Measurements from ENCODE around the gene CLEC7A.

The CLEC7A gene

GRCh38 chr12:10159280-10159679 is 29.3 kb upstream of the CLEC7A start:
- Histone ChIP-seq H4K8ac (ENCODE audit: low read length) (no peak overlapping the region), H3K36me3 (ENCODE audit: control insufficient read depth in 1 of 2, insufficient read depth in 2 of 2, low read depth in 1 of 2, low read length in 2 of 2) (no peaks in the 10 kb centered on the region), H2BK15ac (ENCODE audit: low read depth, poor library complexity, severe bottlenecking) (no peak overlapping the region), H3K4ac (ENCODE audit: low read depth in 1 of 2, low read length in 2 of 2) (no peak overlapping the region), H2BK12ac (ENCODE audit: low read length in 2 of 2) (no peak overlapping the region), H2BK5ac (ENCODE audit: low read depth, low read length, poor library complexity, severe bottlenecking) (no peak overlapping the region), H3K9ac (ENCODE audit: low read length) (no peak overlapping the region), H2AK5ac (ENCODE audit: low read length, severe bottlenecking) (no peak overlapping the region), H3K14ac (ENCODE audit: low read length in 2 of 2) (no peak overlapping the region), H3K23ac (ENCODE audit: low read length in 2 of 2) (no peak overlapping the region), H3K79me1 (replicated peaks; ENCODE audit: low read length, poor library complexity, severe bottlenecking) (no peaks in the 10 kb centered on the region), H2BK120ac (ENCODE audit: low read depth, low read length) (no peak overlapping the region), H4K91ac (ENCODE audit: low read length) (no peak overlapping the region), H3K4me1 (ENCODE audit: control insufficient read depth, insufficient read depth, low read depth, low read length) (no peaks in the 10 kb centered on the region), H2AFZ (ENCODE audit: low read depth, low read length) (no peak overlapping the region), H3K4me3 (ENCODE audit: insufficient read depth in 1 of 2, low read depth in 1 of 2, low read length in 2 of 2) (no peak overlapping the region), H3K18ac (ENCODE audit: low read depth in 1 of 2, low read length in 2 of 2) (no peak overlapping the region), H3K9me3 (ENCODE audit: control insufficient read depth, low read length) (no peaks in the 10 kb centered on the region), H3K27me3 (ENCODE audit: control insufficient read depth in 1 of 2, insufficient read depth in 1 of 2, low read length in 2 of 2) (peaks cover 0 to 4% of the 10 kb centered on the region in 2 experiments), H3K27ac (ENCODE audit: low read length, poor library complexity, severe bottlenecking) (no peak overlapping the region), H3K4me2 (ENCODE audit: low read length, poor library complexity, severe bottlenecking) (no peak overlapping the region)
- WGBS: 81% methylated on average over 3 of the region's 3 CpGs
- DNase-seq: no peak

GRCh38 chr12:10158406-10158805 is 28.4 kb upstream of the CLEC7A start:
- H4K91ac ChIP-seq (ENCODE audit: low read length): no peak overlapping the region
- no peak overlapping the region for H3K4ac ChIP-seq (ENCODE audit: low read depth in 1 of 2, low read length in 2 of 2)
- no CpG with 5 or more reads among the region's 2 CpGs for WGBS

GRCh38 chr12:10155966-10156365 is 26.0 kb upstream of the CLEC7A start:
- no peak overlapping the region for H2AK5ac ChIP-seq (ENCODE audit: low read length, severe bottlenecking)
- no peak overlapping the region for H3K9ac ChIP-seq (ENCODE audit: low read length)
- H2AFZ ChIP-seq (ENCODE audit: low read depth, low read length): no peak overlapping the region
- no peaks in the 10 kb centered on the region for H3K9me3 ChIP-seq (ENCODE audit: control insufficient read depth, low read length)
- H2BK120ac ChIP-seq (ENCODE audit: low read depth, low read length): no peak overlapping the region
- H3K14ac ChIP-seq (ENCODE audit: low read length in 2 of 2): no peak overlapping the region
- no peak overlapping the region for H3K18ac ChIP-seq (ENCODE audit: low read depth in 1 of 2, low read length in 2 of 2)
- H3K4me3 ChIP-seq (ENCODE audit: insufficient read depth in 1 of 2, low read depth in 1 of 2, low read length in 2 of 2): no peak overlapping the region
- no peak overlapping the region for H4K91ac ChIP-seq (ENCODE audit: low read length)
- peaks cover 0 to 4% of the 10 kb centered on the region in 2 experiments for H3K27me3 ChIP-seq (ENCODE audit: control insufficient read depth in 1 of 2, insufficient read depth in 1 of 2, low read length in 2 of 2)
- no peak for DNase-seq
- H3K27ac ChIP-seq (ENCODE audit: low read length, poor library complexity, severe bottlenecking): no peak overlapping the region
- 92% methylated on average over 1 of the region's 3 CpGs for WGBS
- peaks cover 6% of the 10 kb centered on the region for H3K4me1 ChIP-seq (ENCODE audit: control insufficient read depth, insufficient read depth, low read depth, low read length)
- no peaks in the 10 kb centered on the region for H3K79me1 ChIP-seq (replicated peaks; ENCODE audit: low read length, poor library complexity, severe bottlenecking)
- H3K4me2 ChIP-seq (ENCODE audit: low read length, poor library complexity, severe bottlenecking): no peak overlapping the region
- H2BK15ac ChIP-seq (ENCODE audit: low read depth, poor library complexity, severe bottlenecking): no peak overlapping the region
- H4K8ac ChIP-seq (ENCODE audit: low read length): no peak overlapping the region
- H3K36me3 ChIP-seq (ENCODE audit: control insufficient read depth in 1 of 2, insufficient read depth in 2 of 2, low read depth in 1 of 2, low read length in 2 of 2): no peaks in the 10 kb centered on the region
- H2BK5ac ChIP-seq (ENCODE audit: low read depth, low read length, poor library complexity, severe bottlenecking): no peak overlapping the region
- no peak overlapping the region for H3K4ac ChIP-seq (ENCODE audit: low read depth in 1 of 2, low read length in 2 of 2)
- no peak overlapping the region for H3K23ac ChIP-seq (ENCODE audit: low read length in 2 of 2)
- H2BK12ac ChIP-seq (ENCODE audit: low read length in 2 of 2): no peak overlapping the region

More at GRCh38 chr12:10158406-10158805, 28.4 kb upstream of the CLEC7A start:
- Histone ChIP-seq H2BK15ac (ENCODE audit: low read depth, poor library complexity, severe bottlenecking) (no peak overlapping the region), H4K8ac (ENCODE audit: low read length) (no peak overlapping the region), H3K4me1 (ENCODE audit: control insufficient read depth, insufficient read depth, low read depth, low read length) (peaks cover 6% of the 10 kb centered on the region), H3K23ac (ENCODE audit: low read length in 2 of 2) (no peak overlapping the region), H3K9ac (ENCODE audit: low read length) (no peak overlapping the region), H3K27me3 (ENCODE audit: control insufficient read depth in 1 of 2, insufficient read depth in 1 of 2, low read length in 2 of 2) (peaks cover 0 to 4% of the 10 kb centered on the region in 2 experiments), H2BK12ac (ENCODE audit: low read length in 2 of 2) (no peak overlapping the region), H3K14ac (ENCODE audit: low read length in 2 of 2) (no peak overlapping the region), H3K4me2 (ENCODE audit: low read length, poor library complexity, severe bottlenecking) (no peak overlapping the region), H2AFZ (ENCODE audit: low read depth, low read length) (no peak overlapping the region), H3K79me1 (replicated peaks; ENCODE audit: low read length, poor library complexity, severe bottlenecking) (no peaks in the 10 kb centered on the region), H2BK120ac (ENCODE audit: low read depth, low read length) (no peak overlapping the region), H2AK5ac (ENCODE audit: low read length, severe bottlenecking) (no peak overlapping the region), H2BK5ac (ENCODE audit: low read depth, low read length, poor library complexity, severe bottlenecking) (no peak overlapping the region), H3K36me3 (ENCODE audit: control insufficient read depth in 1 of 2, insufficient read depth in 2 of 2, low read depth in 1 of 2, low read length in 2 of 2) (no peaks in the 10 kb centered on the region), H3K27ac (ENCODE audit: low read length, poor library complexity, severe bottlenecking) (no peak overlapping the region), H3K9me3 (ENCODE audit: control insufficient read depth, low read length) (no peaks in the 10 kb centered on the region), H3K4me3 (ENCODE audit: insufficient read depth in 1 of 2, low read depth in 1 of 2, low read length in 2 of 2) (no peak overlapping the region), H3K18ac (ENCODE audit: low read depth in 1 of 2, low read length in 2 of 2) (no peak overlapping the region)
- no peak for DNase-seq

GRCh38 chr12:10154145-10154496 is 24.1 kb upstream of the CLEC7A start:
- Histone ChIP-seq H3K14ac (ENCODE audit: low read length in 2 of 2) (no peak overlapping the region), H2BK120ac (ENCODE audit: low read depth, low read length) (no peak overlapping the region), H3K4ac (ENCODE audit: low read depth in 1 of 2, low read length in 2 of 2) (peak overlapping the region; percentile 79 to 86), H3K9ac (ENCODE audit: low read length) (peak overlapping the region; percentile 91), H3K23ac (ENCODE audit: low read length in 2 of 2) (peak overlapping the region in 1 of 2 experiments; percentile 73), H2BK15ac (ENCODE audit: low read depth, poor library complexity, severe bottlenecking) (no peak overlapping the region), H3K79me1 (replicated peaks; ENCODE audit: low read length, poor library complexity, severe bottlenecking) (no peaks in the 10 kb centered on the region), H4K91ac (ENCODE audit: low read length) (peak overlapping the region; percentile 44), H3K27ac (ENCODE audit: low read length, poor library complexity, severe bottlenecking) (no peak overlapping the region), H3K4me2 (ENCODE audit: low read length, poor library complexity, severe bottlenecking) (peak overlapping the region; percentile 85), H4K8ac (ENCODE audit: low read length) (peak overlapping the region; percentile 90), H3K4me1 (ENCODE audit: control insufficient read depth, insufficient read depth, low read depth, low read length) (peaks cover 6% of the 10 kb centered on the region), H3K4me3 (ENCODE audit: insufficient read depth in 1 of 2, low read depth in 1 of 2, low read length in 2 of 2) (peak overlapping the region; percentile 61 to 76), H3K27me3 (ENCODE audit: control insufficient read depth in 1 of 2, insufficient read depth in 1 of 2, low read length in 2 of 2) (no peaks in the 10 kb centered on the region), H2BK5ac (ENCODE audit: low read depth, low read length, poor library complexity, severe bottlenecking) (no peak overlapping the region), H3K18ac (ENCODE audit: low read depth in 1 of 2, low read length in 2 of 2) (peak overlapping the region; percentile 63 to 92), H3K9me3 (ENCODE audit: control insufficient read depth, low read length) (no peaks in the 10 kb centered on the region), H3K36me3 (ENCODE audit: control insufficient read depth in 1 of 2, insufficient read depth in 2 of 2, low read depth in 1 of 2, low read length in 2 of 2) (no peaks in the 10 kb centered on the region), H2BK12ac (ENCODE audit: low read length in 2 of 2) (peak overlapping the region in 1 of 2 experiments; percentile 93), H2AK5ac (ENCODE audit: low read length, severe bottlenecking) (no peak overlapping the region), H2AFZ (ENCODE audit: low read depth, low read length) (peak overlapping the region; percentile 91)
- 65% methylated on average over 5 of the region's 6 CpGs for WGBS
- DNase-seq: no peak
